Heart right ventricle (tissue), 16 donors: ENCODE results near the gene ZNF576. TPM values are rescaled to one million over a fixed set of nuclear protein-coding genes. Genes with fewer than 3 reads are reported as not detected.

Source experiments
- ATAC-seq, 8 donors: fragments of 200-7000 bp; cut with Tn5 transposase; one replicate each; pipeline ENCODE4 v1.9.1; 2020; ENCODE audit warnings: mild to moderate bottlenecking in 8 of 8, moderate library complexity in 8 of 8, moderate number of reproducible peaks in 1 of 8
- DNase-seq, 2 donors: peaks; one replicate each; pipeline ENCODE4 v3.0.0-alpha.2; 2020
- H3K27ac ChIP-seq, 10 donors: fragments of 200-600 bp; sonication (generic) in 2 of 10; one replicate each; pipeline versions ENCODE4 v1.5.0 to v1.8.0; 2020 to 2022; ENCODE audit warnings: mild to moderate bottlenecking in 3 of 10
- H3K27me3 ChIP-seq, 7 donors: fragments of 200-600 bp; one replicate each; pipeline ENCODE4 v1.8.0; 2021 to 2022; ENCODE audit warnings: mild to moderate bottlenecking in 2 of 7
- H3K36me3 ChIP-seq, 9 donors: fragments of 200-600 bp; sonication (generic) in 1 of 9; one replicate each; pipeline versions ENCODE4 v1.5.0 to v1.8.0; 2020 to 2022; ENCODE audit warnings: mild to moderate bottlenecking in 2 of 9
- H3K4me1 ChIP-seq, 9 donors: fragments of 200-600 bp; sonication (generic) in 1 of 9; one replicate each; pipeline versions ENCODE4 v1.5.0 to v1.8.0; 2020 to 2022; ENCODE audit warnings: mild to moderate bottlenecking in 4 of 9
- H3K4me3 ChIP-seq, 10 donors: fragments of 200-600 bp; sonication (generic) in 2 of 10; one replicate each; pipeline versions ENCODE4 v1.5.0 to v1.8.0; 2020 to 2022; ENCODE audit warnings: mild to moderate bottlenecking in 7 of 10, moderate library complexity in 2 of 10
- H3K9me3 ChIP-seq, 11 donors: fragments of 200-600 bp in 10 of 11; sonication (generic) in 2 of 11; one replicate each; pipeline versions ENCODE4 v1.5.0 to v1.8.0; 2013 to 2022; ENCODE audit warnings: mild to moderate bottlenecking in 2 of 11, control low read depth in 1 of 11, moderate library complexity in 1 of 11
- CTCF ChIP-seq, 9 donors: fragments of 200-600 bp; sonication (generic) in 2 of 9; IDR thresholded peaks; one replicate each; pipeline versions ENCODE4 v1.5.0 to v1.8.0; 2021 to 2022; ENCODE audit warnings: antibody characterized with exemption in 9 of 9, mild to moderate bottlenecking in 5 of 9, moderate library complexity in 1 of 9
- whole genome bisulfite sequencing, 2 donors: extraction: QIAGEN DNeasy Blood & Tissue Kit; methylation state at CpG; one replicate each; pipeline ENCODE4 v1.1.7; 2013; ENCODE audit warnings: inconsistent platforms in 1 of 2; 5-methylcytosine and 5-hydroxymethylcytosine counted together
- intact Hi-C, 10 donors: fragments of 100-400 bp; cut with DNase I; formaldehyde crosslinking; loops; one replicate each; pipeline versions ENCODE4 v1.11.1 to v1.14.2; 2022
- polyA plus RNA-seq, 2 donors: library from polyadenylated mRNA; stranded (reverse); fragments of 200-250 nt; gene quantifications; one replicate each; pipeline ENCODE4 v1.2.3, GENCODE V29; 2013
- total RNA-seq, 10 donors: library from RNA; stranded (reverse); fragmentation: NEBNext Ultra II Directional in 3 of 10; extraction: Animal tissue kit (Norgen Biotek cat#: 25700) in 3 of 10; gene quantifications; one replicate each; pipeline versions ENCODE4 v1.2.1 to v1.2.4, GENCODE V29; 2021 to 2023
- donor health status: Arrhythmogenic right ventricular cardiomyopathy.
- donor health status: ischemic (EF 13 %, LVEDD 7.1; RV severe dilation, severe dysfunction).
- donor health status: healthy with polysubstance abuse.
- donor health status: DM: no; HTN: yes; CAD: no.
- donor health status: DM: no; HTN: no; CAD: no.
- donor health status: ischemic (EF 25% LVEDD 6.9; RV normal size, moderate dysfunction).
- donor health status: ischemic (EF 25% LVEDD 5.7; RV mildly dilated, moderate dysfunction).
- donor health status: healthy.
- donor health status: DM: yes; HTN: yes; CAD: no.
- donor health status: Ischemic cardiomyopathy.
- donor health status: ischemic (EF 35%, LVEDD 5.7; RV mildly dilated, moderate dysfunction).
- donor health status: nonischemic (EF 11% LVEDD 7.7; RV severe dilation, severe dysfunction).
- donor health status: DM: yes; HTN: yes; CAD: no.
- donor health status: PGD.
- donor health status: ischemic (EF 29% LVEDD 5.4; RV normal size, mild dysfunction).
- donor health status: nonischemic (EF 23%, LVEDD 6.1; RV moderate dilation, normal function).

Gene ZNF576
- total and polyA plus RNA-seq, 12 donors, result 6.7 to 20.9 (median 12.7) TPM

GRCh38 chr19:43591904-43592772, 4.3 kb upstream of the ZNF576 start:
- H3K27ac ChIP-seq, result no peak overlapping the region
- H3K4me3 ChIP-seq, result no peak overlapping the region
- ATAC-seq, result no peak
- no peak for DNase-seq
- H3K9me3 ChIP-seq, result no peaks in the 10 kb centered on the region
- H3K36me3 ChIP-seq, result peaks cover 6 to 72% (median 32%) of the 10 kb centered on the region in 9 donors
- peaks cover 10 to 32% (median 27%) of the 10 kb centered on the region in 9 donors for H3K4me1 ChIP-seq
- H3K27me3 ChIP-seq, result no peaks in the 10 kb centered on the region
- intact Hi-C loops, result loop anchor here in 3 of 10 donors (2.0 to 10.0 kb wide), 3 partner anchors 15 to 57 kb away; partner anchors contain the start of gene ZNF575 (in 1 of the 3)
- TF ChIP-seq CTCF (IDR thresholded peaks at IDR 0.05), result no peak
- WGBS, 2 donors, result 95 to 96% methylated on average over 63 of the region's 63 CpGs

- H3K4me3 ChIP-seq, result no peak overlapping the region
- intact Hi-C loops, result loop anchor here in 3 of 10 donors (2.0 to 10.0 kb wide), 3 partner anchors 16 to 58 kb away; partner anchors contain the start of gene ZNF575 (in 1 of the 3)
- ATAC-seq, result no peak
Measured at GRCh38 chr19:43592800-43593350, 3.5 kb upstream of the ZNF576 start.

GRCh38 chr19:43594081-43594697, 2.2 kb upstream of the ZNF576 start:
- DNase-seq, result no peak
- peaks cover 6 to 66% (median 38%) of the 10 kb centered on the region in 9 donors for H3K36me3 ChIP-seq
- intact Hi-C loops, result loop anchor here in 2 of 10 donors (5.0 to 10.0 kb wide), 2 partner anchors 57 to 59 kb away; partner anchors contain the start of gene ZNF575 (in 1 of the 2)
- WGBS, 2 donors, result 89 to 93% methylated on average over 10 of the region's 10 CpGs
- H3K4me1 ChIP-seq, result peaks cover 16 to 45% (median 38%) of the 10 kb centered on the region in 9 donors
- H3K4me3 ChIP-seq, result peak overlapping the region in 9 of 10 donors; percentile 32 to 78 (median 73)
- H3K27ac ChIP-seq, result peak overlapping the region in 4 of 10 donors; percentile 97 to 99 (median 98)
- ATAC-seq, result no peak
- no peak for TF ChIP-seq CTCF (IDR thresholded peaks at IDR 0.05)
- no peaks in the 10 kb centered on the region for H3K27me3 ChIP-seq
- H3K9me3 ChIP-seq, result no peaks in the 10 kb centered on the region

More at GRCh38 chr19:43592800-43593350, 3.5 kb upstream of the ZNF576 start:
- WGBS, 2 donors, result 94 to 95% methylated on average over 36 to 37 of the region's 37 CpGs
- Histone ChIP-seq H3K27ac (no peak overlapping the region), H3K36me3 (peaks cover 6 to 65% (median 32%) of the 10 kb centered on the region in 9 donors), H3K9me3 (no peaks in the 10 kb centered on the region), H3K27me3 (no peaks in the 10 kb centered on the region), H3K4me1 (peaks cover 16 to 39% (median 34%) of the 10 kb centered on the region in 9 donors)
- TF ChIP-seq CTCF (IDR thresholded peaks at IDR 0.05), result no peak
- DNase-seq, result no peak
